AG10803 (cell line): Measurements from ENCODE around the gene STK39.

Experiments used
- DNase-seq: peaks from one replicate; pipeline ENCODE4 v3.0.0; 2010; ENCODE audit warnings: low read depth
- H3K4me3 ChIP-seq: 2 replicates; pipeline ENCODE4 v1.5.1; 2011; ENCODE audit warnings: mild to moderate bottlenecking, low read length, control low read depth
- TF ChIP-seq, protein P1 (sequence below): conservative IDR thresholded peaks from 2 replicates; pipeline ENCODE4 v1.5.1; 2011; ENCODE audit warnings: mild to moderate bottlenecking, low read length, control low read depth, inconsistent platforms

The STK39 gene

DNA sequence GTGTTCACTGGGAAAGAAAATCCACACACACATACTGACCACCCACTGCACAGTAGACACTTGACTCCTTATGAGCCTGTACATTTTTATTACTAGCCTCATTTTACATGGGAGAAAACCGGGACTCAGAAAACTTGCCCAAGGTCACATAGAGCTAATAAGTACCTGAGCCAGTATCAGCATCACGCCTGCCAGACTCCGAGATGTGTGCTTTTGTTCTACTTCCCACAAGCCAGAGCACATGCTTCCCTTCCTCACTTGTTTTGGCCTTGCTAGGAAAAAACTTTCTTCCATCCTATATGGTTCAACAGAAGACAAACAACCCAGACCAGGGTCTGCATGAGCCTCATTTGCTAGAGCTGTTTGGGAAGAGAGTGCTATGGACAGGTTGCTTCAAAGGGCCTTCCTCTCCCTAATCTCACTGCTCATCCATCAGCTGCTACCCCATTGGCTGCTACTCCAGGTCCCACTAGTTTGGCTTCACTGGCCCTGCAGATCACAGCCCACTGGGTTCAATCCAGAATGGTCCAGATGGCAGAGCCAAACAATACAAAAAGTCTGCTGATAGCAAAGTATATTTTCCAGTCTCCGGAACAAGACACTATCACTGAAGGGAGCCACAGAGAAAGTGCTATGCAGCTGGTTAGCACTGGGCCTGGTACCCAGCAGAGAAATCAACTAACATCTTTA is 63.9 kb downstream of the STK39 start:
- DNase-seq, result no peak
- TF ChIP-seq, protein P1, sequence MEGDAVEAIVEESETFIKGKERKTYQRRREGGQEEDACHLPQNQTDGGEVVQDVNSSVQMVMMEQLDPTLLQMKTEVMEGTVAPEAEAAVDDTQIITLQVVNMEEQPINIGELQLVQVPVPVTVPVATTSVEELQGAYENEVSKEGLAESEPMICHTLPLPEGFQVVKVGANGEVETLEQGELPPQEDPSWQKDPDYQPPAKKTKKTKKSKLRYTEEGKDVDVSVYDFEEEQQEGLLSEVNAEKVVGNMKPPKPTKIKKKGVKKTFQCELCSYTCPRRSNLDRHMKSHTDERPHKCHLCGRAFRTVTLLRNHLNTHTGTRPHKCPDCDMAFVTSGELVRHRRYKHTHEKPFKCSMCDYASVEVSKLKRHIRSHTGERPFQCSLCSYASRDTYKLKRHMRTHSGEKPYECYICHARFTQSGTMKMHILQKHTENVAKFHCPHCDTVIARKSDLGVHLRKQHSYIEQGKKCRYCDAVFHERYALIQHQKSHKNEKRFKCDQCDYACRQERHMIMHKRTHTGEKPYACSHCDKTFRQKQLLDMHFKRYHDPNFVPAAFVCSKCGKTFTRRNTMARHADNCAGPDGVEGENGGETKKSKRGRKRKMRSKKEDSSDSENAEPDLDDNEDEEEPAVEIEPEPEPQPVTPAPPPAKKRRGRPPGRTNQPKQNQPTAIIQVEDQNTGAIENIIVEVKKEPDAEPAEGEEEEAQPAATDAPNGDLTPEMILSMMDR, result no peak
- no peak overlapping the region for H3K4me3 ChIP-seq

DNA sequence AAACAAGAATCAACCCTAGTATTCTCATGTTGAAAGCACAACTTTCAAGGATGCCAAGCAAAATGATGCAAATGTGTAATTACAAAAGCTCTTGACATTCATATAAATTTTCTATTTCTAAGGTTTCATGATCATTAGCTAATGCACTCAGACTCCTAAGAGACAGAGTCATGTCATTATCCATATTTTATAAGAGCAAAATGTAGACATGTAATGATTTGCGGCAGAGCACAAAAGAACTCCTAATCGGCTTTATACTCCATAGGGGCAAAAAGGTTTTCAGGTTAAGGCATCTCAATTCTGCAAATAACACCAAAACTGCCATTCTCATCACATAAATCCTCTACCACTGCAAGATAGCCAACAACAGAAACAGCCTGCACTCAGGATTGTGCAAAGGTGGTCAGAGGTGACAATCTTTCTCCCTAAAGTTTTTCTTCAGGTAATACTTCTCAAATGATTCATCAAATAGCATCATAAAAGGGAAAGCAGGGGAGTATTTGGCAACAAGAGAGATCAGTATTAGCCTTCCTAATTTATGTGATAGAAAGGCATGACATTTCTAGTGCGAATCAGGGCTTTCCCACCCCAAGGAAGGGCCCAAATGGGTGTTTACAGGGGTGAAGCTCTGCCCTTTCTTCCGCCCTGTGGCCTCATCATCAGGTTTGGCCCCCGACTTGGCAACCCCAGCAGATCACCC is 64.7 kb downstream of the STK39 start:
- TF ChIP-seq, protein P1, result no peak
- no peak for DNase-seq
- H3K4me3 ChIP-seq, result no peak overlapping the region

DNA sequence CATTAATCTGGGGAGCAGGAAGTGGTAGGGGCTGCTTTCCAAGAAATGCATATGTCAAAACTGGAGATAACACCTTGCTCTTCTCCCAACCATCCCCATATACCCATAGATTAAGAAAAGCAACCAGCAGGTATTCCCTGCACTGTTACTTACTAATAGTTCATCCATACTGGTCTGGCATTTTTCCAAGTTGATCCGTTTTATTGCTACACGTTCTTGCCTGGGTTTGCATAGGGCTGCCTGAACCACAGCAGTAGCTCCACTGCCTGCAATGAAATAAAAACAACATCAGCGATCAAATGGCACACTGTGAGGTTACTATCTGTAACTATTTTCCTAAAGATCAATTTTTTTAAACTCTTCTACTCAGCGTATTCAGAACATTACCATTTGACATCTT is 65.6 kb downstream of the STK39 start:
- no peak for DNase-seq
- TF ChIP-seq, protein P1, result no peak
- no peak overlapping the region for H3K4me3 ChIP-seq

DNA sequence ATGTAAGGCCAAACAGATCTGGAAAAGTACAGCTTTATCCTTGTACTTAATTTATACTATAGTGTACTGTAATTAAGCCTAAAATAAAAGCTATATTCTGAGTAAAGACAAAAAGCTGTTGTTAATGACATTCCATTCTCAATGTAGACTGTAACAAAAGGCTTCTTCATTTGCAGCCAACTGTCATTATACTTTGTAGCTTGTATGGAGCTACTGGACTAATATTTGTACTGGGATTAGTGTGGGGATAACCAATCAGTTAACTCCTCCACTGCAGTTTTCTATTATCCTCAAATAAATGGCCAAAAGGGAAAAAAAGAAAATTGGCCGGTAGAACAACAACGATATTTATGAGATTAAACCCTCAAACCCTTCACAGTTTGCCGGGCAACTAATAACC is 66.5 kb downstream of the STK39 start:
- H3K4me3 ChIP-seq, result no peak overlapping the region
- no peak for DNase-seq
- TF ChIP-seq, protein P1, result no peak

DNA sequence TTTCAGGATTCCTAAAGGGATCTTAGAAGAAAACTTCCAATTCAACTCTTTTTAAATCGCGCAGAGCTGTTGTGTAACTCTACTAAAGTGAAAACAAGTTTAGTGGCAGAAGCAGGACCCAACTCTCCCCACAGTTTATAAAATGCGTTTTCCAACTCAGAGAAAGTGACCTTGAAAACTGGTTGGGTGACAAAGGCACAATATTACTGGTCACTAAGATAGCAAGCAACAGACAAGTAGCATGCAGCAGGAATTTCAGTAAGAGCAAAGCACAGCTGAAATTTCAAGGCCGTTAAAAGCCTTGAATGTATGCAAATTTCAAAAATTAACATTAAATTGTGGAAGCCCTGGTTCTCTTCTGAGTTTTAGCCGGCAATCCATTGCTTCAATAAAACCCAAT is 66.9 kb downstream of the STK39 start:
- H3K4me3 ChIP-seq, result no peak overlapping the region
- TF ChIP-seq, protein P1, result no peak
- no peak for DNase-seq

DNA sequence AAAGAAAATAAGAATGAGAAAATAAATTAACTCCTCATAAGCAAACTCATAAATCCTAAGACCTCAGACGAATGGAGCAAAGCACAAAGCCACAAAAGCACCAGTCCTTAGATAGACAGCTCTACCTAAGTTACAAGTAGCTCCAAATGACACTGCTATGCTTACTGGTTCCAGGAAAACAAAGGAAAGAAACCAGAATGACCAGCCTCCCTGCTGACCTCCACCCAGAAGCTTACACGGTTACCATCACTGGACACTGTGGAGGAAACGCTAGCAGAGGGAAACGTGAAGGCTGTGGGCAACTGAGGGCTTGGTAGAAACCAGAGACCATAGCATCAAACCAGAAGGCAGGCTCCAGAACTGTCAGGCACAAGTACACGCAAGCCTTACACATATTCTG is 67.8 kb downstream of the STK39 start:
- no peak for DNase-seq
- no peak overlapping the region for H3K4me3 ChIP-seq

More for the DNA sequence above, 67.8 kb downstream of the STK39 start:
- TF ChIP-seq, protein P1, result no peak
